Lower leg skin (tissue), 4 donors: ENCODE results near the gene ANGPTL3. TPM values are rescaled to one million over a fixed set of nuclear protein-coding genes. Genes with fewer than 3 reads are reported as not detected.

Source experiments
- DNase-seq, 2 donors: peaks; one replicate each; pipeline ENCODE4 v3.0.0-alpha.2; 2019; ENCODE audit warnings: low spot score in 2 of 2
- H3K4me3 ChIP-seq: fragments of 200-600 bp; sonication (generic); 2 replicates; pipeline ENCODE4 v1.5.1; 2017; ENCODE audit warnings: mild to moderate bottlenecking, low read depth; ENCODE audit not compliant: poor library complexity, severe bottlenecking
- POLR2A ChIP-seq, 2 donors: fragments of 450-650 bp; IDR thresholded peaks; one replicate each; pipeline ENCODE4 v1.6.1; 2016 to 2017; ENCODE audit warnings: antibody characterized with exemption in 2 of 2, mild to moderate bottlenecking in 1 of 2, moderate library complexity in 1 of 2
- WGBS, 2 donors: methylation state at CpG; one replicate each; pipeline ENCODE4 v1.1.5; 2018; 5-methylcytosine and 5-hydroxymethylcytosine counted together
- intact Hi-C: fragments of 100-400 bp; cut with DNase I; formaldehyde crosslinking; loops from one replicate; pipeline ENCODE4 v1.15.0; 2023; ENCODE audit warnings: low total_unique reads
- total RNA-seq, 4 donors: library from RNA; depleted of rRNA; stranded (reverse); fragments of >200 nt; gene quantifications; one replicate each; pipeline ENCODE4 v1.1.0, GENCODE V29; 2016
- TF ChIP-seq, protein P1 (sequence below), 3 donors: fragments of 450-650 bp; IDR thresholded peaks; one replicate each; pipeline ENCODE4 v1.5.1; 2016; ENCODE audit warnings: antibody characterized with exemption in 3 of 3, mild to moderate bottlenecking in 3 of 3, moderate library complexity in 2 of 3

Gene ANGPTL3
- total RNA-seq, 4 donors from 2014 or later: not detected

GRCh38 chr1:62612770-62613169, 15.4 kb downstream of the ANGPTL3 start:
- no peak for DNase-seq
- intact Hi-C loops: no loop called here

GRCh38 chr1:62613325-62613727, 16.0 kb downstream of the ANGPTL3 start:
- DNase-seq: no peak
- TF ChIP-seq, protein P1, sequence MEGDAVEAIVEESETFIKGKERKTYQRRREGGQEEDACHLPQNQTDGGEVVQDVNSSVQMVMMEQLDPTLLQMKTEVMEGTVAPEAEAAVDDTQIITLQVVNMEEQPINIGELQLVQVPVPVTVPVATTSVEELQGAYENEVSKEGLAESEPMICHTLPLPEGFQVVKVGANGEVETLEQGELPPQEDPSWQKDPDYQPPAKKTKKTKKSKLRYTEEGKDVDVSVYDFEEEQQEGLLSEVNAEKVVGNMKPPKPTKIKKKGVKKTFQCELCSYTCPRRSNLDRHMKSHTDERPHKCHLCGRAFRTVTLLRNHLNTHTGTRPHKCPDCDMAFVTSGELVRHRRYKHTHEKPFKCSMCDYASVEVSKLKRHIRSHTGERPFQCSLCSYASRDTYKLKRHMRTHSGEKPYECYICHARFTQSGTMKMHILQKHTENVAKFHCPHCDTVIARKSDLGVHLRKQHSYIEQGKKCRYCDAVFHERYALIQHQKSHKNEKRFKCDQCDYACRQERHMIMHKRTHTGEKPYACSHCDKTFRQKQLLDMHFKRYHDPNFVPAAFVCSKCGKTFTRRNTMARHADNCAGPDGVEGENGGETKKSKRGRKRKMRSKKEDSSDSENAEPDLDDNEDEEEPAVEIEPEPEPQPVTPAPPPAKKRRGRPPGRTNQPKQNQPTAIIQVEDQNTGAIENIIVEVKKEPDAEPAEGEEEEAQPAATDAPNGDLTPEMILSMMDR (IDR thresholded peaks at IDR 0.05): no peak
- TF ChIP-seq POLR2A (IDR thresholded peaks at IDR 0.05): no peak
- intact Hi-C loops: no loop called here
- 89% methylated on average over 5 of the region's 5 CpGs for WGBS, 2 donors
- H3K4me3 ChIP-seq: no peak overlapping the region

More at GRCh38 chr1:62612770-62613169, 15.4 kb downstream of the ANGPTL3 start:
- TF ChIP-seq POLR2A (IDR thresholded peaks at IDR 0.05): no peak
- TF ChIP-seq, protein P1 (IDR thresholded peaks at IDR 0.05): no peak
- WGBS, 2 donors: 95 to 97% methylated on average over 2 of the region's 2 CpGs
- H3K4me3 ChIP-seq: no peak overlapping the region

DNA sequence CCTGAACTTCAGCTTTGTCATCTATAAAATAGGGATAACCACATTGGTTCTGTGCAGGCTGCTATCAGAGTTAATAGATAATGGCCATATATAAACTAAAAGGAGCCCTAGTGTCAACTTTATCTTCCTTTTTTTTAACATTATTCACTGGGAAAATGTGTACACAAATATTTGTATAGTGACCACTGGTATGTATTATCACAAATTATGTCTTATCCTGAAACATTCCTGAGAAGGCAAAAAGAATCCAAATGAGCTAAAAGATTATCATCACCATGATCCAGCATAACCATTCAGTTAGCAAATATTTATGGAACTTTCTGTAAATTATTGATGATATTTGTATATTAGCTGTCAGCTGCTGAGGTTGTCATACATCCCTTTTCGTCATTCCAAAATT, 16.6 kb downstream of the ANGPTL3 start:
- H3K4me3 ChIP-seq: no peak overlapping the region
- intact Hi-C loops: no loop called here
- 91 to 94% methylated on average over 1 of the region's 1 CpG for WGBS, 2 donors
- no peak for DNase-seq
- TF ChIP-seq, protein P1 (IDR thresholded peaks at IDR 0.05): no peak
- no peak for TF ChIP-seq POLR2A (IDR thresholded peaks at IDR 0.05)

GRCh38 chr1:62621907-62622306, 24.6 kb downstream of the ANGPTL3 start:
- 95% methylated on average over 1 of the region's 1 CpG for WGBS, 2 donors
- no peak overlapping the region for H3K4me3 ChIP-seq
- TF ChIP-seq, protein P1 (IDR thresholded peaks at IDR 0.05): no peak
- TF ChIP-seq POLR2A (IDR thresholded peaks at IDR 0.05): no peak
- intact Hi-C loops: no loop called here
- peak in 1 of 2 donors; percentile 25 for DNase-seq

DNA sequence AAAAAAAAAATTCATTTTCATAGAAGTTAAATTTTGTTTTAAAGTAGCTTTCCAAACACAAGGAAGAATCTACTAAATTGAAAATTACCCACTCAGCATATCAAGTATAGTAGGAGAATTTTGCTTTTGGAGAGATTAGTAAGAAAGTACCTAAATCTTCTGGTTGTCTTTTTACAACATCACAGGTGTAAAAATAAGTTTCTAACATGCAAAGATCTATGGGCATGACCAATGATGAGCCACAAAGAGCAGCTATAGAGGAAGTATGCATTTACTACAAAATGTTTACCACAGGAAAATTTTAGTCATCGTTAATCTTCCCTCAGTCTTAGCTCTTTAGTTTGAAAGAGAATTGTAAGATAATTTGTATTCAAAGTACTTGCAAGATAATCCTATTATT, 28.1 kb downstream of the ANGPTL3 start:
- WGBS, 2 donors: 81 to 87% methylated on average over 1 of the region's 1 CpG

GRCh38 chr1:62628506-62628905, 31.2 kb downstream of the ANGPTL3 start:
- TF ChIP-seq POLR2A (IDR thresholded peaks at IDR 0.05): no peak
- TF ChIP-seq, protein P1 (IDR thresholded peaks at IDR 0.05): no peak
- no peak overlapping the region for H3K4me3 ChIP-seq
- intact Hi-C loops: no loop called here
- DNase-seq: no peak
- WGBS, 2 donors: 86 to 97% methylated on average over 1 of the region's 1 CpG

More for the DNA sequence above, 28.1 kb downstream of the ANGPTL3 start:
- intact Hi-C loops: no loop called here
- TF ChIP-seq, protein P1 (IDR thresholded peaks at IDR 0.05): no peak
- TF ChIP-seq POLR2A (IDR thresholded peaks at IDR 0.05): no peak
- no peak overlapping the region for H3K4me3 ChIP-seq
- no peak for DNase-seq
